GM18520 (cell line): ENCODE results near the gene ARL15.
"Not testable (repeated sequence)": the region's sequence is repeated elsewhere in the genome, so short reads cannot be mapped to it uniquely, and the experiment has no call there.

Experiments used
- ATAC-seq: cut with Tn5 transposase; IDR thresholded peaks from one replicate; pipeline ENCODE4 v1.9.1; 2021; ENCODE audit not compliant: unreplicated experiment

Gene ARL15

DNA sequence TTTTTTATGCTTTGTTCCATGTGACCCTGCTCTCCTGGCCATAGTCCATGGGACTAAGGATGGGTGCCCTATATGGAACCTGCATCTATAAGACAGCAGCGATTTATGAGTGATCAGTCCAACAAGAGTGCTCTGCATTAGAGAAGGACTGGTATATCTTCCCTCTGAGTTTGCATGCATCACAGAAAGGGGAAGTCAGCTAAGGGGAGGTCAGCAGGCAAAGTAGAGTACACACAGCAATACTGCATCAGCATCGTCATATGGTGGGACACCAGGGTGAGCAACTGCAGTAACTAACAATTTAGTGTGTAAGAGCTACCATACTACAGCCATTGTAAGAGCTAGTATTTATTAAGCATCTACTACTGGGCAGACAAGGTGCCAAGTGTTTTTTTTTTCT, 438.6 kb downstream of the ARL15 start:
- no peak for ATAC-seq

- ATAC-seq: no peak
These were observed 439.3 kb downstream of the ARL15 start for GRCh38 chr5:53871050-53871449.

DNA sequence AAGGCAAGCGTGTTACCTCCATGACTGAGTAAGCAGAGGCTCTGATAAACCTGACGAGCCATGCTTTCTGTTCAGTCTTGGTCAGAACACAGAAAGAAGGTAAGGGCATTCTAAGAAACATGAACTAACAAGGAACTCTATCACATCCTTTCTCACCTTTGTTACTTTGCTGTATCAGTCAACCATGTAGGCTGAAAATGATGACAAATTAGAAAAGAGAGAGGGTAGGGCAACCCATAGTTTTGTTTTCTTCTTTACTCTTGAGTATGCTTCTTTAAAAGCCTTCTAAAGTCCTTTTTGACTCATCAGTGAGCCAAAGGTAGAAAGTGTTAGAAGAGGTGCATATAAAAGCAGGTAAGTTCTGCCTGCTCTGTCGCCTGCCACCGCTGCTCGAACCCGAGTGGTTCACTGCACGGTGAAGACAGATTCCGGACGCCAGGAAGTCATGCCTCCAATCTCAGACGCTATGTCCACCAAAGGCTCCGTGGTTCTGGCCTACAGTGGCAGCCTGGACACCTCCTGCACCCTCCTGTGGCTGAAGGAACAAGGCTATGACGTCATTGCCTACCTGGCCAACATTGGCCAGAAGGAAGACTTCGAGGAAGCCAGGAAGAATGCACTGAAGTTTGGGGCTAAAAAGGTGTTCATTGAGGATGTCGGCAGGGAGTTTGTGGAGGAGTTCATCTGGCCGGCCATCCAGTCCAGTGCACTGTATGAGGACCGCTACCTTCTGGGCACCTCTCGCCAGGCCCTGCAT, 451.5 kb downstream of the ARL15 start:
- no peak for ATAC-seq

DNA sequence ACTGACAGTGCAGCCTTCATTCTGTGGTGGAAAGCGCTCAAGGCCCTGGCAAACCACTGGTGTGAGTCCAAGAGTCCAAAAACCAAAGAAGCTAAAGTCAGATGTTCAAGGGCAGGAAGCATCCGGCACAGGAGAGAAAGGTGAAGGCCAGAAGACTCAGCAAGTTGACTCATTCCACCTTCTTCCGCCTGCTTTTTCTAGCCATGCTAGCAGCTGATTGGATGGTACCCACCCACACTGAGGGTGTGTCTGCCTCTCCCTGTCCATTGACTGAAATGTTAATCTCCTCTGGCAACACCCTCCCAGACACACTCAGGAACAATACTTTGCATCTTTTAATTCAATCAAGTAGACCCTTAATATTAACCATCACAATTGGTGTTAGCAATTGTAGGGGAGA, 453.9 kb downstream of the ARL15 start:
- ATAC-seq: no peak

GRCh38 chr5:53836851-53837430, 473.4 kb downstream of the ARL15 start:
- not testable (repeated sequence) for ATAC-seq

DNA sequence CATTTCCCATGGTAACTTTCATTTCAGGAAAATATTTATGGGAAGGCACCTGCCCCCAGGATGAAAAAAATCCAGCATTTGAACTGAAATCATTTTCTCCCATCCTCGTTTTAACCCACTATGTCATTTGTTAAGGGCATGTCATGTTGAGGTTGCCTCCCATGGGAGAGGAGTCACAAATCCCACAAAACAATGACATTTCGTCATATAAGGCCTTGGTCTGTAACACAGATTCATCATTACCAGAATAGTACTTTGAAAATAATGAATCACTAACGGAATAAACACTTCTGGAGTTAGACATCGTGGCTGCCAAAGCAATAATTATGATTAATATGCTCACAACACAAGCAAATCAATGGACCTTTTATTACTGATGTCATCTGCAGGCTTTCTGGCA, 475.9 kb downstream of the ARL15 start:
- no peak for ATAC-seq
